GM10248 (cell line): ENCODE results near the gene FUOM.

ENCODE experiments used
- CTCF ChIA-PET: fragments of 300-600 bp; sonication (Branson Sonifier 250); formaldehyde crosslinking; extraction: SDS; loops from one replicate; lab custom pipeline; 2021; ENCODE audit warnings: antibody characterized with exemption; lab: Yijun Ruan, JAX
- POLR2A ChIA-PET: fragments of 350-650 bp; sonication (Branson Sonifier 250); formaldehyde crosslinking; extraction: SDS; loops from one replicate; lab custom pipeline; 2020; ENCODE audit warnings: antibody characterized with exemption; lab: Yijun Ruan, JAX
- DNase-seq: peaks from one replicate; pipeline ENCODE4 v3.0.0; 2012; ENCODE audit errors: extremely low spot score
- TF ChIP-seq, protein P1 (sequence below): IDR thresholded peaks from 2 replicates; pipeline ENCODE4 v1.5.1; 2012; ENCODE audit warnings: mild to moderate bottlenecking, low read depth; ENCODE audit errors: extremely low read depth, missing control alignments, control extremely low read depth

FUOM gene

DNA sequence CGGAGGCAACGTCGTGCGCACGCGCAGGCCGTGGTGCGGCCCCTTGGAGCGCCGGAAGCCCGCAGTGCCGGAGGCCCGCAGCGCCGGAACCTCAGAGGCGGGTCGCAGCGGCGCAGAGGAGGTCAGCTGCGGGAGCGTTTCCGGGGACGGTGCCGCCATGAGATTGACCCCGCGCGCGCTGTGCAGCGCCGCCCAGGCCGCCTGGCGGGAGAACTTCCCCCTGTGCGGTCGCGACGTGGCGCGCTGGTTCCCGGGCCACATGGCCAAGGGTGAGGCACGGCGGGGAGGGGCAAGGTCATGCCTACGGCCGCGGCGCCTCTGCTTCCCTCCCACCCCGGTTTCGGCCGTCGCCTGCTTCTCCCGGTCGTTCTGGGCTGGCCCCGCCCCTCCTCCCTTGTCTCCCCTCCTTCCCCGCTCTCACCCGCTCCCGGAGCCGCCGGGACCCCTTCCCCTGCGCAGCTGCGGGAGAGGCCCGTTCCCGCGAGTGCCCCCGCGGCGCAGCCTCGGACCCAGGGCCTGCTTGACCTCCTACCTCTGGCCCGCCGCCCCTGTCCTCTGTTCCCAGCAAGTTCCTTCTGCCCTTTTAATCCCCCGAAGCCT lies 36.3 kb upstream of the FUOM start, which contains the start of gene MTG1:
MTG1 (plus strand) TSS at position 94 of the 600 bp plus-strand sequence; CDS start at position 158, 64 bp downstream.
- ChIA-PET POLR2A (no interaction called here), CTCF (no interaction called here)
- peak; percentile 96 for DNase-seq
- TF ChIP-seq, protein P1, sequence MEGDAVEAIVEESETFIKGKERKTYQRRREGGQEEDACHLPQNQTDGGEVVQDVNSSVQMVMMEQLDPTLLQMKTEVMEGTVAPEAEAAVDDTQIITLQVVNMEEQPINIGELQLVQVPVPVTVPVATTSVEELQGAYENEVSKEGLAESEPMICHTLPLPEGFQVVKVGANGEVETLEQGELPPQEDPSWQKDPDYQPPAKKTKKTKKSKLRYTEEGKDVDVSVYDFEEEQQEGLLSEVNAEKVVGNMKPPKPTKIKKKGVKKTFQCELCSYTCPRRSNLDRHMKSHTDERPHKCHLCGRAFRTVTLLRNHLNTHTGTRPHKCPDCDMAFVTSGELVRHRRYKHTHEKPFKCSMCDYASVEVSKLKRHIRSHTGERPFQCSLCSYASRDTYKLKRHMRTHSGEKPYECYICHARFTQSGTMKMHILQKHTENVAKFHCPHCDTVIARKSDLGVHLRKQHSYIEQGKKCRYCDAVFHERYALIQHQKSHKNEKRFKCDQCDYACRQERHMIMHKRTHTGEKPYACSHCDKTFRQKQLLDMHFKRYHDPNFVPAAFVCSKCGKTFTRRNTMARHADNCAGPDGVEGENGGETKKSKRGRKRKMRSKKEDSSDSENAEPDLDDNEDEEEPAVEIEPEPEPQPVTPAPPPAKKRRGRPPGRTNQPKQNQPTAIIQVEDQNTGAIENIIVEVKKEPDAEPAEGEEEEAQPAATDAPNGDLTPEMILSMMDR: peak; percentile 4

- POLR2A ChIA-PET: no interaction called here
- TF ChIP-seq, protein P1: no peak
- DNase-seq: no peak
- CTCF ChIA-PET: no interaction called here
Measured at GRCh38 chr10:133393401-133394063, 35.7 kb upstream of the FUOM start.

GRCh38 chr10:133391761-133392518 lies 34.1 kb upstream of the FUOM start:
- ChIA-PET CTCF (interaction anchor here (1.1 to 2.3 kb wide), 2 partner anchors 62 to 84 kb away, joined by 4 to 6 read pairs; no protein-coding TSS in a partner anchor), POLR2A (no interaction called here)

DNA sequence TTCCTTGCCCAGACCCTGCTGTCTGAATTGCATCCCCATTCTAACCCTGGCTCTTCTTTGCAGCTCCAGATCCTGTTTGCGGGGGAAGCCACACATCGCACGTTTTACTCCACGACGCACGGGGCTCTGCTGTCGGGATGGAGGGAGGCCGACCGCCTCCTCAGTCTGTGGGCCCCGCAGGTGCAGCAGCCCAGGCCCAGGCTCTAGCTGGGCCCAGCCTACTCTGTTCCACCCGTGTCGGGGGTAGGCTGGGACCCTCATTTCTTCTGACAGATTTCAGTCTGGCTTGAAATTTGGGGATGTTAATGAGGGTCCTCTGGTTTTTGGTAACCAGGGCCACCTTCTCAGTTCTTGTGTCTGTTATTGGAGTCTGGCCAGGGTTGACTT lies 33.4 kb upstream of the FUOM start:
- CTCF ChIA-PET: interaction anchor here (1.0 to 2.3 kb wide), 4 partner anchors 8 to 84 kb away, joined by 3 to 6 read pairs (median 4); no protein-coding TSS in a partner anchor
- TF ChIP-seq, protein P1: no peak
- DNase-seq: no peak
- POLR2A ChIA-PET: interaction anchor here (0.6 kb wide), 1 partner anchor 11 kb away, joined by 3 read pairs; no protein-coding TSS in a partner anchor

More at GRCh38 chr10:133391761-133392518, 34.1 kb upstream of the FUOM start:
- no peak for DNase-seq
- TF ChIP-seq, protein P1: no peak

GRCh38 chr10:133390597-133391248 lies 32.9 kb upstream of the FUOM start:
- DNase-seq: no peak
- ChIA-PET CTCF (interaction anchor here (0.8 to 2.5 kb wide), 6 partner anchors 8 to 83 kb away, joined by 3 to 12 read pairs (median 4); partner anchors contain the start of gene PAOX), POLR2A (interaction anchor here (0.6 kb wide), 1 partner anchor 11 kb away, joined by 3 read pairs; no protein-coding TSS in a partner anchor)
- TF ChIP-seq, protein P1: no peak
